ENCODE measurements around the gene SERPINI1. TPM values are rescaled to one million over a fixed set of nuclear protein-coding genes. Genes with fewer than 3 reads are reported as not detected.

Gene SERPINI1
- total RNA-seq, 2 donors from 2014 or later = 2.9 to 4.1 TPM

GRCh38 chr3:167742338-167742737, 6.8 kb downstream of the SERPINI1 start:
- DNase-seq (ENCODE audit: low spot score) (no peak), ATAC-seq (no peak)
- no peaks in the 10 kb centered on the region for H3K27me3 Mint-ChIP-seq
- peaks cover 0 to 6% of the 10 kb centered on the region in 2 donors for H3K4me1 Mint-ChIP-seq (ENCODE audit: low read depth in 2 of 2)
- no peaks in the 10 kb centered on the region for H3K36me3 Mint-ChIP-seq
- no peak overlapping the region for H3K4me3 Mint-ChIP-seq
- no peaks in the 10 kb centered on the region for H3K9me3 Mint-ChIP-seq
- no peak overlapping the region for H3K27ac Mint-ChIP-seq

- ATAC-seq = peak in 1 of 2 donors; percentile 51
Observed at GRCh38 chr3:167743799-167744198, 8.3 kb downstream of the SERPINI1 start.

GRCh38 chr3:167749209-167749608, 13.7 kb downstream of the SERPINI1 start:
- Mint-ChIP-seq H3K27ac (no peak overlapping the region), H3K4me3 (no peak overlapping the region), H3K27me3 (no peaks in the 10 kb centered on the region), H3K9me3 (no peaks in the 10 kb centered on the region), H3K4me1 (ENCODE audit: low read depth in 2 of 2) (peaks cover 0 to 6% of the 10 kb centered on the region in 2 donors), H3K36me3 (no peaks in the 10 kb centered on the region)
- ATAC-seq (no peak), DNase-seq (ENCODE audit: low spot score) (no peak)

More at GRCh38 chr3:167743799-167744198, 8.3 kb downstream of the SERPINI1 start:
- DNase-seq (ENCODE audit: low spot score) = no peak
- H3K27me3 Mint-ChIP-seq = no peaks in the 10 kb centered on the region
- peaks cover 0 to 6% of the 10 kb centered on the region in 2 donors for H3K4me1 Mint-ChIP-seq (ENCODE audit: low read depth in 2 of 2)
- H3K27ac Mint-ChIP-seq = no peak overlapping the region
- no peaks in the 10 kb centered on the region for H3K36me3 Mint-ChIP-seq
- H3K9me3 Mint-ChIP-seq = no peaks in the 10 kb centered on the region
- no peak overlapping the region for H3K4me3 Mint-ChIP-seq

- H3K27ac Mint-ChIP-seq = no peak overlapping the region
- ATAC-seq = no peak
- no peaks in the 10 kb centered on the region for H3K27me3 Mint-ChIP-seq
- no peaks in the 10 kb centered on the region for H3K36me3 Mint-ChIP-seq
- peaks cover 0 to 6% of the 10 kb centered on the region in 2 donors for H3K4me1 Mint-ChIP-seq (ENCODE audit: low read depth in 2 of 2)
- H3K9me3 Mint-ChIP-seq = no peaks in the 10 kb centered on the region
- no peak overlapping the region for H3K4me3 Mint-ChIP-seq
- no peak for DNase-seq (ENCODE audit: low spot score)
Observed at GRCh38 chr3:167749728-167750127, 14.2 kb downstream of the SERPINI1 start.

GRCh38 chr3:167750272-167750971, 14.9 kb downstream of the SERPINI1 start:
- no peak overlapping the region for H3K4me3 Mint-ChIP-seq
- H3K4me1 Mint-ChIP-seq (ENCODE audit: low read depth in 2 of 2) = peaks cover 0 to 6% of the 10 kb centered on the region in 2 donors
- DNase-seq (ENCODE audit: low spot score) (no peak), ATAC-seq (peak in 1 of 2 donors; percentile 53)
- no peaks in the 10 kb centered on the region for H3K9me3 Mint-ChIP-seq
- H3K27ac Mint-ChIP-seq = no peak overlapping the region
- H3K27me3 Mint-ChIP-seq = no peaks in the 10 kb centered on the region
- H3K36me3 Mint-ChIP-seq = no peaks in the 10 kb centered on the region

GRCh38 chr3:167754049-167754448, 18.5 kb downstream of the SERPINI1 start:
- Mint-ChIP-seq H3K27ac (no peak overlapping the region), H3K36me3 (no peaks in the 10 kb centered on the region), H3K4me3 (no peak overlapping the region), H3K9me3 (no peaks in the 10 kb centered on the region), H3K27me3 (no peaks in the 10 kb centered on the region), H3K4me1 (ENCODE audit: low read depth in 2 of 2) (peaks cover 0 to 6% of the 10 kb centered on the region in 2 donors)
- DNase-seq (ENCODE audit: low spot score) = no peak
- no peak for ATAC-seq

GRCh38 chr3:167761302-167761701, 25.8 kb downstream of the SERPINI1 start:
- peaks cover 0 to 5% of the 10 kb centered on the region in 2 donors for H3K27me3 Mint-ChIP-seq
- H3K36me3 Mint-ChIP-seq = no peaks in the 10 kb centered on the region
- no peak for ATAC-seq
- no peak for DNase-seq (ENCODE audit: low spot score)
- no peak overlapping the region for H3K4me3 Mint-ChIP-seq
- H3K27ac Mint-ChIP-seq = no peak overlapping the region
- no peaks in the 10 kb centered on the region for H3K9me3 Mint-ChIP-seq
- H3K4me1 Mint-ChIP-seq (ENCODE audit: low read depth in 2 of 2) = peaks cover 0 to 3% of the 10 kb centered on the region in 2 donors

- Mint-ChIP-seq H3K4me3 (no peak overlapping the region), H3K36me3 (no peaks in the 10 kb centered on the region), H3K27ac (no peak overlapping the region), H3K27me3 (peaks cover 0 to 5% of the 10 kb centered on the region in 2 donors), H3K9me3 (no peaks in the 10 kb centered on the region), H3K4me1 (ENCODE audit: low read depth in 2 of 2) (peaks cover 0 to 3% of the 10 kb centered on the region in 2 donors)
- ATAC-seq (no peak), DNase-seq (ENCODE audit: low spot score) (no peak)
Observed at GRCh38 chr3:167762296-167762695, 26.8 kb downstream of the SERPINI1 start.

- Mint-ChIP-seq H3K4me3 (no peak overlapping the region), H3K9me3 (no peaks in the 10 kb centered on the region), H3K27ac (no peak overlapping the region), H3K36me3 (no peaks in the 10 kb centered on the region), H3K27me3 (peaks cover 2 to 6% of the 10 kb centered on the region in 2 donors), H3K4me1 (ENCODE audit: low read depth in 2 of 2) (peaks cover 4 to 10% of the 10 kb centered on the region in 2 donors)
- no peak for ATAC-seq
- DNase-seq (ENCODE audit: low spot score) = no peak
Observed at GRCh38 chr3:167772992-167773391, 37.5 kb downstream of the SERPINI1 start.

- Mint-ChIP-seq H3K9me3 (no peaks in the 10 kb centered on the region), H3K4me3 (no peak overlapping the region), H3K4me1 (ENCODE audit: low read depth in 2 of 2) (peaks cover 4 to 10% of the 10 kb centered on the region in 2 donors), H3K36me3 (no peaks in the 10 kb centered on the region), H3K27me3 (peaks cover 2 to 6% of the 10 kb centered on the region in 2 donors), H3K27ac (no peak overlapping the region)
- ATAC-seq = no peak
- no peak for DNase-seq (ENCODE audit: low spot score)
Observed at GRCh38 chr3:167773584-167773983, 38.1 kb downstream of the SERPINI1 start.

GRCh38 chr3:167776066-167776685, 40.7 kb downstream of the SERPINI1 start:
- Mint-ChIP-seq H3K4me1 (ENCODE audit: low read depth in 2 of 2) (peaks cover 4 to 10% of the 10 kb centered on the region in 2 donors), H3K27me3 (peaks cover 0 to 6% of the 10 kb centered on the region in 2 donors), H3K4me3 (no peak overlapping the region), H3K27ac (no peak overlapping the region), H3K36me3 (no peaks in the 10 kb centered on the region), H3K9me3 (no peaks in the 10 kb centered on the region)
- ATAC-seq = no peak
- DNase-seq (ENCODE audit: low spot score) = no peak

GRCh38 chr3:167777356-167777755, 41.8 kb downstream of the SERPINI1 start:
- DNase-seq (ENCODE audit: low spot score) = no peak
- H3K27me3 Mint-ChIP-seq = peaks cover 0 to 6% of the 10 kb centered on the region in 2 donors
- H3K36me3 Mint-ChIP-seq = no peaks in the 10 kb centered on the region
- H3K4me1 Mint-ChIP-seq (ENCODE audit: low read depth in 2 of 2) = peaks cover 4 to 10% of the 10 kb centered on the region in 2 donors
- no peak for ATAC-seq
- no peak overlapping the region for H3K4me3 Mint-ChIP-seq
- H3K27ac Mint-ChIP-seq = no peak overlapping the region
- no peaks in the 10 kb centered on the region for H3K9me3 Mint-ChIP-seq

- H3K4me1 Mint-ChIP-seq (ENCODE audit: low read depth in 2 of 2) = peaks cover 0 to 2% of the 10 kb centered on the region in 2 donors
- no peaks in the 10 kb centered on the region for H3K9me3 Mint-ChIP-seq
- H3K4me3 Mint-ChIP-seq = no peak overlapping the region
- ATAC-seq (no peak), DNase-seq (ENCODE audit: low spot score) (no peak)
- no peak overlapping the region for H3K27ac Mint-ChIP-seq
- H3K36me3 Mint-ChIP-seq = peaks cover 5% of the 10 kb centered on the region
- peaks cover 0 to 11% of the 10 kb centered on the region in 2 donors for H3K27me3 Mint-ChIP-seq
Observed at GRCh38 chr3:167780214-167780883, 44.8 kb downstream of the SERPINI1 start.

GRCh38 chr3:167783781-167784180, 48.3 kb downstream of the SERPINI1 start:
- peaks cover 0 to 2% of the 10 kb centered on the region in 2 donors for H3K4me1 Mint-ChIP-seq (ENCODE audit: low read depth in 2 of 2)
- DNase-seq (ENCODE audit: low spot score) = no peak
- no peaks in the 10 kb centered on the region for H3K9me3 Mint-ChIP-seq
- H3K27me3 Mint-ChIP-seq = peaks cover 0 to 5% of the 10 kb centered on the region in 2 donors
- no peak for ATAC-seq
- peaks cover 5% of the 10 kb centered on the region for H3K36me3 Mint-ChIP-seq
- no peak overlapping the region for H3K27ac Mint-ChIP-seq
- H3K4me3 Mint-ChIP-seq = no peak overlapping the region

All from natural killer cell treated with Interleukin-12 subunit alpha and Interleukin-12 subunit beta and Interleukin-15 and Interleukin-18, amount 100 ng/mL, for 72 hours (primary cell).